ENCODE results near the gene PPARGC1A. TPM values are rescaled to one million over a fixed set of nuclear protein-coding genes. Genes with fewer than 3 reads are reported as not detected.

PPARGC1A gene
- total and polyA plus RNA-seq, 10 of the 15 experiments (the other 5 are each of a cell fraction or from before 2014, with no cell fraction given): 0.01 to 0.05 (median 0.04) TPM; not detected in 7

GRCh38 chr4:23788460-23788859, 101.4 kb downstream of the PPARGC1A start (continued):
- TF ChIP-seq CUX1 (IDR thresholded peaks at IDR 0.05; ENCODE audit: insufficient replicate concordance, low read depth, low read length) (no peak), POLR2A (IDR thresholded peaks at IDR 0.05; ENCODE audit: low read depth, low read length) (no peak), ESRRA (IDR thresholded peaks at IDR 0.05; ENCODE audit: low read length) (no peak)
- TF ChIP-seq, protein P1, sequence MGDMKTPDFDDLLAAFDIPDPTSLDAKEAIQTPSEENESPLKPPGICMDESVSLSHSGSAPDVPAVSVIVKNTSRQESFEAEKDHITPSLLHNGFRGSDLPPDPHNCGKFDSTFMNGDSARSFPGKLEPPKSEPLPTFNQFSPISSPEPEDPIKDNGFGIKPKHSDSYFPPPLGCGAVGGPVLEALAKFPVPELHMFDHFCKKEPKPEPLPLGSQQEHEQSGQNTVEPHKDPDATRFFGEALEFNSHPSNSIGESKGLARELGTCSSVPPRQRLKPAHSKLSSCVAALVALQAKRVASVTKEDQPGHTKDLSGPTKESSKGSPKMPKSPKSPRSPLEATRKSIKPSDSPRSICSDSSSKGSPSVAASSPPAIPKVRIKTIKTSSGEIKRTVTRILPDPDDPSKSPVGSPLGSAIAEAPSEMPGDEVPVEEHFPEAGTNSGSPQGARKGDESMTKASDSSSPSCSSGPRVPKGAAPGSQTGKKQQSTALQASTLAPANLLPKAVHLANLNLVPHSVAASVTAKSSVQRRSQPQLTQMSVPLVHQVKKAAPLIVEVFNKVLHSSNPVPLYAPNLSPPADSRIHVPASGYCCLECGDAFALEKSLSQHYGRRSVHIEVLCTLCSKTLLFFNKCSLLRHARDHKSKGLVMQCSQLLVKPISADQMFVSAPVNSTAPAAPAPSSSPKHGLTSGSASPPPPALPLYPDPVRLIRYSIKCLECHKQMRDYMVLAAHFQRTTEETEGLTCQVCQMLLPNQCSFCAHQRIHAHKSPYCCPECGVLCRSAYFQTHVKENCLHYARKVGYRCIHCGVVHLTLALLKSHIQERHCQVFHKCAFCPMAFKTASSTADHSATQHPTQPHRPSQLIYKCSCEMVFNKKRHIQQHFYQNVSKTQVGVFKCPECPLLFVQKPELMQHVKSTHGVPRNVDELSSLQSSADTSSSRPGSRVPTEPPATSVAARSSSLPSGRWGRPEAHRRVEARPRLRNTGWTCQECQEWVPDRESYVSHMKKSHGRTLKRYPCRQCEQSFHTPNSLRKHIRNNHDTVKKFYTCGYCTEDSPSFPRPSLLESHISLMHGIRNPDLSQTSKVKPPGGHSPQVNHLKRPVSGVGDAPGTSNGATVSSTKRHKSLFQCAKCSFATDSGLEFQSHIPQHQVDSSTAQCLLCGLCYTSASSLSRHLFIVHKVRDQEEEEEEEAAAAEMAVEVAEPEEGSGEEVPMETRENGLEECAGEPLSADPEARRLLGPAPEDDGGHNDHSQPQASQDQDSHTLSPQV (IDR thresholded peaks at IDR 0.05): no peak
